Inferior parietal cortex (tissue), 1 donor: ENCODE data around the gene NR0B2.
"Not testable (repeated sequence)": the region's sequence is repeated elsewhere in the genome, so short reads cannot be mapped to it uniquely, and the experiment has no call there.

Source experiments
- DNase-seq: peaks from one replicate; pipeline ENCODE4 v3.0.0-alpha.2; 2016; ENCODE audit errors: extremely low spot score

The NR0B2 gene

GRCh38 chr1:26913754-26914619 lies at the start of gene NR0B2:
TSS of gene NR0B2 (minus strand) at chr1:26913975. CDS start at chr1:26913940, 35 bp downstream.
- DNase-seq, result no peak

DNA sequence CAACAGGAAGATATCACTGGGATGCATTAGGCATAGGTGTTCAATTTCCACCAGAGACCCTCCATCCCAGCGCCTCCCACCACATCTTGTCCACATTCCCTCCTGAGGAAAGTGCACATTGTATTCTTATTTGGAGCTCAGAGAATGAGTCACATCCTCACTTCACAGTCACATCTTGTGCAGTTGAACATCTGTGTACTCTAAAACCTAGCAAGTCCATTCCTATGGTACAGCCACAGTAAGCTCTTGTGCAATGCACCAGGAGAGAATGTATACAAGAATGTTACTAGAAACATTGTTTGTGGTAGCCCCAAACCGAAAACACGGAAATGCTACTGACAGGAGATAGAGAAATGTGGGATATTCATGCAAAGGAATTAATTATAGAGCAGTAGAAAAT lies 48.1 kb upstream of the NR0B2 start:
- peak; percentile 47 for DNase-seq

GRCh38 chr1:26960625-26960966 lies 46.8 kb upstream of the NR0B2 start:
- no peak for DNase-seq

GRCh38 chr1:26959722-26960624 lies 46.2 kb upstream of the NR0B2 start, which contains the start of gene KDF1:
TSS of gene KDF1 (minus strand) at chr1:26960468. CDS start at chr1:26952380, 8,088 bp downstream.
- DNase-seq, result no peak

GRCh38 chr1:26959270-26959669 lies 45.5 kb upstream of the NR0B2 start:
- DNase-seq, result no peak

DNA sequence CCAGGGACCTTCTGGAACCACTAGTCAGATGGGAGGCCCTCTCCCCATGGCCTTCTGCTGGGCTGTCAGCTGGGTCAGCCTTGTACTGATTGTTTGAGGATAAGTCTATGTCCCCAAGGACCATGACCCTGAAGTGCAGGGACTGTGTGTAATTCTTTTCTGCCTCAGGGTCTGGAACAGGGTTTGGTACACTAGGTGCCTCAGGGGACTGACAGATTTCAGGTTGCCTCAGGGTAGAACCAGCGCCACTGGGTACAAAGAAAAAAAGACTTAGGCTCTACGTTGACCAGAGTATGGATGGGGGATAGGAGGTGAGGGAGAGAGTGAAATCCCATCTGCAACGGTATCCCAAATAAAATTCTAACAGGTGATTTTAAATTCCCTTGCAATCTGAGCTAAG lies 43.5 kb upstream of the NR0B2 start:
- no peak for DNase-seq

GRCh38 chr1:26956321-26956720 lies 42.5 kb upstream of the NR0B2 start:
- DNase-seq, result no peak

- DNase-seq, result no peak
Observed at GRCh38 chr1:26953374-26953773, 39.6 kb upstream of the NR0B2 start.

DNA sequence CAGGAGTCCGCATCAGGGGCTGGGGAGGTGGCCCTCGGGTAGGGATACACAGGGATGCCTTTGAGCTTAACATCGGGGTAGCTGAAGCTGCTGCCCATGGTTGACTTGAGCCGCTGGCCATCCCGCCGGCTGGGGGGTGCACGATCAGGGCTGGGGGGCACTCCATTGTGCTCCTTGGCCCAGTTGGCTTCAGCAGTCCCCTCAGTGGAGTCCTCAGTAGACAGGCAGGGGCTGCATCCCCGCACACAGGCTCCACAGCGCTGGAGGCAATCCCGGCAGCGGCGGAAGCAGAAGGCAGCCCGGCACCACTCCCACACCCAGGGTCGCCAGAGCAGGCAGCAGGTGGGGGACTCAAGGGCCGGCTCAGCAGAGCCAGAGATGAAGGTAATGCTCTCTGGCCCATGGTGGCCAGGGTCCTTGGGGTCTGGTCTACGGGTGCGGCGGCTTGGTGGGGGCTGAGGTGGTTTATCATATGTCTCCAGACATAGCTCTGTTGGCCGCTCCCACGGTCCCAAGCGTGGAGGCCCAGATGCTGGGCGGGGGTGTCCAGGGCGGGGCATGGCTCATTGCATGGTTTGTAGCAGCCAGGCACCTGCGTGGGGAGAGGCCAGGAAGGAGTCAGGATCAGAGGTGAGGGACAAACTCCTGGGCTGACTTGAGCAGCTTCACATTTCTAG lies 38.2 kb upstream of the NR0B2 start:
- no peak for DNase-seq

- no peak for DNase-seq
Observed at GRCh38 chr1:26951216-26951615, 37.4 kb upstream of the NR0B2 start.

- DNase-seq, result no peak
Observed at GRCh38 chr1:26950602-26951001, 36.8 kb upstream of the NR0B2 start.

DNA sequence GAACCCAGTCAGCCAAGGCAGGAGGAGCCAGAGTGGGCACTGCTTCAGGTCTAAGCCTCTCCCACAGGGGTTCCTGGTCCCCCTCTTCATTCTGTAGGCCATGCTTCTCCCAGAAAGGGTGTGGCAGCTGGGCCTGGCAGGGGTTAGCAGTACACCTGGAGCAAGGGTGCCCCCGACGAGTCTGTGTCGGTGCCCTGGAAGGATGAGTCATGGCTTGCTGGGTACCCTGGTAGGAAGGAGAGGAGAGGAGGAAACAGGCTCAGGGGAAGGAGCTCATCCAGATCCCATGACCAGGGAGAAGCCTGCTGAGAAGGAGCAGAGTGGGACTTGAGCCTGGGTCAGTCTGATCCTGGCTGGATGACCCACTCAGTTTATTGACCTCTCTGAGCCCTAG lies 36.1 kb upstream of the NR0B2 start:
- no peak for DNase-seq

DNA sequence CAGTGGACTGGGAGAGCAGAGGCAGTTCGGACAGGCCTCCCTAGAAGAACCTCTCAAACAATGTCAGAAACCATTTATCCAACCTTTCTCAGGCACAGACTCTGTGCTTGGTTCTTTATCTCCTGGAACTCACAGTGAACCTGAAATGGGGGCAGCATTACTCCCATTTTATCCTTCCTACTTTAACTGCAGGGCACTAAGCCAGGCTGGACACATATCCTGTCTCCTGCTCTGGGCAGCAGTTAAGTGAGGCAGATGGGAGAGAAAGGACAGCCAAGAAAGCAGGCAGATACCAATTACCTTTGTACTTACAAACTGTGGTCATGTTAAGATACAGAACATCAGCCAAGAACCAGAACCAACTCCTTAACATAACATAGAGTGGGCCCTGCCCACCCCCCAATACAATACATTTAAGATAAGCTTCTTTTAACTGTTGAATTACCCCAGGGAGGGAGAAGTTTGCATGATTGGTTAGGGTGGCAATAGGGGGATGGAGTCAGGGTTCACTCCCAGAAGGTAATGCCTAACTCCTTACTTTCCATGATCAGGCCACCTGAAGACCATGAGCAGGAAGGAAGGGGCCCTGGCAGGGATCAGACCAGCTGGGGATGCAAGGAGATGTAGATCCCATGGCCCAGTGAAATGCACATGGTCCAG lies 35.6 kb upstream of the NR0B2 start:
- DNase-seq, result no peak

GRCh38 chr1:26948725-26949057 lies 34.9 kb upstream of the NR0B2 start:
- not testable (repeated sequence) for DNase-seq

GRCh38 chr1:26946270-26946669 lies 32.5 kb upstream of the NR0B2 start:
- DNase-seq, result no peak

- no peak for DNase-seq
Observed at GRCh38 chr1:26945728-26946127, 32.0 kb upstream of the NR0B2 start.

- DNase-seq, result no peak
Observed at GRCh38 chr1:26945138-26945537, 31.4 kb upstream of the NR0B2 start.

- no peak for DNase-seq
Observed at GRCh38 chr1:26942656-26943055, 28.9 kb upstream of the NR0B2 start.

- DNase-seq, result no peak
Observed at GRCh38 chr1:26941311-26941710, 27.5 kb upstream of the NR0B2 start.

GRCh38 chr1:26938659-26939025 lies 24.9 kb upstream of the NR0B2 start:
- DNase-seq, result no peak

- DNase-seq, result no peak
Observed at GRCh38 chr1:26938004-26938658, 24.4 kb upstream of the NR0B2 start.
